Medulla oblongata (tissue), 1 donor: ENCODE data around the gene PTCHD1.
A peak's percentile ranks its signal among the peaks of the same experiment; 100 is the strongest.

ENCODE experiments used
- DNase-seq: peaks from one replicate; pipeline ENCODE4 v3.0.0-alpha.2; 2015; ENCODE audit errors: extremely low spot score

PTCHD1 gene

DNA sequence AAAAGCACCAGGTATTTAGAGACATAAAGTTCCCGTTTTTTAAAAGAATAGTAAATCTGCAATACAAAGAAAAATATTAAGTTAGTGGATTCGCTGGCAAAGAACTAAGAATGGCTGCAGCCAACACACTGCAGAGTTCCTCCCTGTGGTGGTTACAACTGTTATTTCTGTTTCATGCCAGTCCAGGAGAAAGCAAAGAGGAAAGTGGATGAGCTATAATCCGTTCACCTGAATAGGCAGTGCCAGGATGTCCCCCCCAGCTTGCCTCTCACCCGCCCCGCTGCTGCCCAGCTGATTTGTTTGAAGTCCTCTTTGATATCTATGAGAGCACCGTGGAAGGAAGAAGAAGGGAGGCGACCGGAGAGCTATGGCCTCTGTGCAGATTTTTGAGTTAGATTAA, 63.9 kb downstream of the PTCHD1 start:
- no peak for DNase-seq

DNA sequence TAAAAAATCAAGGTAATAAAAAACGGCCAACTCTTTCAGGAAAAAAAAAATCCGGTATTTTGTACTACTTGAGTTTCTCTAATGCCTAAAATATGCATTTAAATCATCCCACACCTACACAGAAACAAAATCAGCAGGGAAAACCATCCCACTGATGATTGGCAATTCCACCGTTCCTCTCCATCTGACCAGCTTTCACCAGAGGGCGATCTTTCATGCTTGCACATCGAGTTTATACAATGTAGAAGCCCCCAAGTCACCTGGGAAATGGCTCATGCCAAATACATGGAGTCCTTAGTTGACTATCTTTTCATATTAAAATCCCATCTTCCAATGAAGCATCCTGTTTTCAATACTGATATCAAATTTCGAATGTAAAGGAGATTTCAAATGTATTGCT, 69.2 kb downstream of the PTCHD1 start:
- DNase-seq = no peak

DNA sequence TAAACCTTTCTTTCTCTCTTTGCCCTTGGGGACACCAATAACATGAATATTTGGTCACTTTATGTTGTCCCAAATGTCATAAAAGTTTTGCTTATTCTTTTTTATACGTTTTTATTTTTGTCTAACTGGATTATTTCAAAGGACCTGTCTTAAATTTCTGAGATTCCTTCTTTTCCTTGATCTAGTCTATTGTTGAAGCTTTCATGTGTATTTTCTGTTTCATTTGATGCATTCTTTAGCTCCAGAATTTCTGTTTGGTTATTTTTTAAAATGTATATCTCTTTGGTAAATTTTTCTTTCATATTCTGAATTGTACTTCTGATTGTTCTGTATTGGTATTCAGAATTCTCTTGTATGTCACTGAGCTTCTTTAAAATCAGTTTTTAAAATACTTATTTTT, 88.3 kb downstream of the PTCHD1 start:
- no peak for DNase-seq

- peak; percentile 74 for DNase-seq
Observed at GRCh38 chrX:23434356-23434884, 99.8 kb downstream of the PTCHD1 start.

DNA sequence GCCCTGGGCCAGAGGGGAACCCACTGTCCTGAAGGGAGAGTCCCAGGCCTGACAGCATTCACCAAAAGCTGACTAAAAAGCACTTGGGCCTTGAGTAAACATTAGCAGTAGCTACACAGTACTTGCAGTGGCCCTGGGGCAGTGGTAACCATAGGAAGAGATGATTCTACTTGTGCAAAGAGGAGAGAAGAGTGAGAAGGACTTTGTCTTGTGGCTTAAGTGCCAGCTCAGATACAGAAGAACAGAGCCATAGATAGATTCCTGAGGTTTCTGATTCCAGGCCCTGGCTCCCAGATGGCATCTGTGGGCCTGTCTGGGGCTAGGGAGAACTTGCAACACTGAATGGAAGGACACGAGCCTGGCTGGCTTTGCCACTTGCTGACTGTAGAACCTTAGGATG, 100.5 kb downstream of the PTCHD1 start:
- no peak for DNase-seq

DNA sequence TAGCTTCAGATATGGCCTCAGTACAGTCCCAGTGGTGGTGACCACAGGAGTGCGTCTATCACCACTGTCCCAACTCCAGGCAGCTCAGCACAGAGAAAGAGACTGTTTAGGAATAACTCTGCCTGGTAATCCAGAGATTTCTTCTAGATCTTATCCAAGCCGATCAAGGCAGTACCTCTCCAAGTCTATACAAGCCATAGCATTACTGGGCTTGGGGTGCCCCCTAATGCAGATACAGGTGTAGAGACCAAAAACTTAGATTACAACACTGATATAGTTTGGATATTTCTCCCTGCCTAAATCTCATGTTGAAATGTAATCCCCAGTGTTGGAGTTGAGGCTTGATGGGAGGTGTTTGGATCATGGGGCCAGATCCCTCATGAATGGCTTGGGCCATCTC, 100.9 kb downstream of the PTCHD1 start:
- DNase-seq = no peak

- DNase-seq = no peak
Observed at GRCh38 chrX:23436875-23437274, 102.2 kb downstream of the PTCHD1 start.

- DNase-seq = no peak
Observed at GRCh38 chrX:23451266-23451665, 116.6 kb downstream of the PTCHD1 start.
